ENCODE results near the gene PPM1E. TPM values are rescaled to one million over a fixed set of nuclear protein-coding genes. Genes with fewer than 3 reads are reported as not detected.

Gene PPM1E
- total and polyA plus RNA-seq, 2 of the 8 experiments (the other 6 are each of a cell fraction or from before 2014, with no cell fraction given), result 5.0 to 10.4 TPM

- TF ChIP-seq CHD7 (IDR thresholded peaks at IDR 0.05; ENCODE audit: insufficient replicate concordance, low read length) (no peak), FOSL1 (IDR thresholded peaks at IDR 0.05; ENCODE audit: insufficient read depth, low read depth, low read length) (no peak), EZH2 (IDR thresholded peaks at IDR 0.05; ENCODE audit: low read depth, low read length, severe bottlenecking) (no peak), CBX5 (IDR thresholded peaks at IDR 0.05; ENCODE audit: low read depth, low read length) (no peak), CHD1 (IDR thresholded peaks at IDR 0.05; ENCODE audit: low read depth, low read length) (no peak), USF2 (IDR thresholded peaks at IDR 0.05; ENCODE audit: low read length) (no peak), MAFK (IDR thresholded peaks at IDR 0.05; ENCODE audit: low read depth, low read length) (no peak), EP300 (IDR thresholded peaks at IDR 0.05; ENCODE audit: borderline replicate concordance in 1 of 2, low read depth in 2 of 2, low read length in 2 of 2) (no peak), HDAC6 (IDR thresholded peaks at IDR 0.05; ENCODE audit: low read depth, low read length) (no peak)
Measured at GRCh38 chr17:58758890-58759289, 3.2 kb downstream of the PPM1E start (continued).

Measured in H1 (cell line).